AG04450 (cell line): ENCODE measurements around the gene PMP22. TPM values are rescaled to one million over a fixed set of nuclear protein-coding genes. Genes with fewer than 3 reads are reported as not detected.

Experiments used
- CTCF ChIA-PET: fragments of 300-600, 350-600 bp; formaldehyde crosslinking; extraction: SDS; loops from one replicate; lab custom pipeline; 2022; ENCODE audit warnings: antibody characterized with exemption, inconsistent platforms; lab: Charles Lee
- POLR2A ChIA-PET: fragments of 350-600 bp; formaldehyde crosslinking; extraction: SDS; loops from one replicate; lab custom pipeline; 2021; ENCODE audit warnings: antibody characterized with exemption, inconsistent platforms; lab: Yijun Ruan, JAX
- DNase-seq: peaks from one replicate; pipeline ENCODE4 v3.0.0-alpha.2; 2011; ENCODE audit warnings: low read depth, low spot score
- H3K27ac ChIP-seq: one replicate; pipeline ENCODE4 v1.5.1; 2012; ENCODE audit warnings: low read depth, low read length, control low read depth
- H3K27me3 ChIP-seq: one replicate; pipeline ENCODE4 v1.6.0; 2012; ENCODE audit warnings: low read length; ENCODE audit not compliant: control insufficient read depth, insufficient read depth
- H3K4me3 ChIP-seq: 2 replicates; pipeline ENCODE4 v1.5.1; 2011; ENCODE audit warnings: mild to moderate bottlenecking, low read depth, low read length, control low read depth
- H3K9me3 ChIP-seq: 2 replicates; pipeline ENCODE4 v1.5.1; 2012; ENCODE audit warnings: low read length; ENCODE audit not compliant: control insufficient read depth, insufficient read depth
- polyA minus RNA-seq: library from RNA; depleted of rRNA, polyadenylated mRNA; stranded (reverse); fragments of >200 nt; gene quantifications from 2 replicates; pipeline ENCODE4 v1.2.3, GENCODE V29; 2011; rRNA and poly(A)+ RNA removed
- polyA plus RNA-seq: library from polyadenylated mRNA; depleted of rRNA; stranded (reverse); fragments of >200 nt; gene quantifications from 2 replicates; pipeline ENCODE4 v1.2.3, GENCODE V29; 2011; rRNA removed
- TF ChIP-seq, protein P1 (sequence below): IDR thresholded peaks from 2 replicates; pipeline ENCODE4 v1.5.1; 2011; ENCODE audit warnings: low read depth, low read length, control low read depth, inconsistent platforms

PMP22 gene
- polyA plus RNA-seq (204 and 225 TPM in 2 replicates), polyA minus RNA-seq (274 and 352 TPM in 2 replicates)

DNA sequence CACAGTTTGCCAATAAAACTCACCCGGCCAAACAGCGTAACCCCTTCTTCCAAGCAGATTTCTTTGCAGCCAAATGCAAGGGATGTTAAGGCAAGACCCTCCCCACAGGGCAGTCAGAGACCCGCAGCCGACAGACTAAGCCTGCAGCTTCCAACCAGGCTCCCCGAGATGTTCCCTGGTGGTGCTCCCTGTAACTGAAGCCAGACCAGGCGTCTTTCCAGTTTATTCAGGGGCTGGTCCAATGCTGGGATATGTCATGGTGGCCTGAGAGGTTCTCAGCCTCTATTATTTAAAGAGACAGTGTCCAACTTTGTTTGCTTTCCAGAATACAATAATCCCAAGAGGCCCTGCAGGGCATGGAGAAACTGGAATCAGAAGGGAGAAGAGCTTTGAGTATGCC is at the start of gene PMP22:
TSS of gene PMP22 (minus strand) at position 196 of the 400 bp plus-strand sequence. CDS start 4,599 bp downstream, outside the sequence.
- no peak for DNase-seq
- ChIA-PET POLR2A (no interaction called here), CTCF (interaction anchor here (1.0 to 1.5 kb wide), 3 partner anchors 191 to 239 kb away, joined by 3 to 4 read pairs (median 3); no protein-coding TSS in a partner anchor)
- Histone ChIP-seq H3K9me3 (no peaks in the 10 kb centered on the region), H3K27ac (no peak within 1 kb of the TSS), H3K27me3 (peaks cover 7% of the 10 kb centered on the region), H3K4me3 (peak within 1 kb of the TSS; percentile 49)
- TF ChIP-seq, protein P1, sequence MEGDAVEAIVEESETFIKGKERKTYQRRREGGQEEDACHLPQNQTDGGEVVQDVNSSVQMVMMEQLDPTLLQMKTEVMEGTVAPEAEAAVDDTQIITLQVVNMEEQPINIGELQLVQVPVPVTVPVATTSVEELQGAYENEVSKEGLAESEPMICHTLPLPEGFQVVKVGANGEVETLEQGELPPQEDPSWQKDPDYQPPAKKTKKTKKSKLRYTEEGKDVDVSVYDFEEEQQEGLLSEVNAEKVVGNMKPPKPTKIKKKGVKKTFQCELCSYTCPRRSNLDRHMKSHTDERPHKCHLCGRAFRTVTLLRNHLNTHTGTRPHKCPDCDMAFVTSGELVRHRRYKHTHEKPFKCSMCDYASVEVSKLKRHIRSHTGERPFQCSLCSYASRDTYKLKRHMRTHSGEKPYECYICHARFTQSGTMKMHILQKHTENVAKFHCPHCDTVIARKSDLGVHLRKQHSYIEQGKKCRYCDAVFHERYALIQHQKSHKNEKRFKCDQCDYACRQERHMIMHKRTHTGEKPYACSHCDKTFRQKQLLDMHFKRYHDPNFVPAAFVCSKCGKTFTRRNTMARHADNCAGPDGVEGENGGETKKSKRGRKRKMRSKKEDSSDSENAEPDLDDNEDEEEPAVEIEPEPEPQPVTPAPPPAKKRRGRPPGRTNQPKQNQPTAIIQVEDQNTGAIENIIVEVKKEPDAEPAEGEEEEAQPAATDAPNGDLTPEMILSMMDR: no peak

DNA sequence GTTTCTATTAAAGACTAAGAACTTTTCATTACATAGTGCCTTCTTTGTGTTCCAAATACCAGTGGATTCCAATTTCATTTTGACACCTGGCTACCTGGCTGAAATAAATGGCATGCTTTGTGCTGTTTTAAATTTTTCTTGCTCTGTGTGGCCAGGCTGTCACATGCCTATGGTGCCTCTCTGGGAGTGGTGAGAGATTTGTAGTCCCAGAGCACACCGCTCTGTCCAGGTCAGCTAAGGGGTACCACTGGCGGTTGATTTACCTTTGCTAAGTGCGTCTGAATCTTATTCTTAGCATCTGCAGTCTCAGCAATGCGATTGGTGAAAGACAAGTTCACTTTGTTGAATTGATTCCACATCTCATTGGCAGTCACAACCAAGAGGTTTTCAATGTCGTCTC is 46.9 kb upstream of the PMP22 start:
- H3K27ac ChIP-seq: no peak overlapping the region
- H3K27me3 ChIP-seq: peaks cover 15% of the 10 kb centered on the region
- peaks cover 6% of the 10 kb centered on the region for H3K9me3 ChIP-seq
- TF ChIP-seq, protein P1: no peak
- POLR2A ChIA-PET: no interaction called here
- no peak overlapping the region for H3K4me3 ChIP-seq
- CTCF ChIA-PET: no interaction called here
- DNase-seq: no peak

DNA sequence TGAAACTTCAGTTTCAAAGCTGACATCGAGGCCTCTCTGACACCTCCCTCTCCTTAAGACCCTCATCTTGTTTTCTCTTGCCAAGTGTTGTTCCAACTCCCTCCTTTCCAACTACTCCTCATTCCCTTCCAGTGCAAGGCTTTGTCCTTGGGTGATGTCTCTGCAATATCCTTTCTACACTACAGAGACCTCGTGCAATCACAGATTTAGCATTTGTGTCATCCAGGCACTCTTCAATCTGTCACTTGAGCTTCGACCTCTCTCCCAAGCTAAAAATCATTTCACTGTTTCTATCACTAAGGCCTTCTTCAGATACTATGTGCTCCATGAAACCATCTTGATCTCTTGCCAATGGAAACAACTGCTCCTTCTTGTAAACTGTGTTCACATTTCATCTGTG is 44.7 kb upstream of the PMP22 start:
- CTCF ChIA-PET: no interaction called here
- Histone ChIP-seq H3K4me3 (no peak overlapping the region), H3K27ac (no peak overlapping the region), H3K9me3 (peaks cover 6% of the 10 kb centered on the region), H3K27me3 (peaks cover 10% of the 10 kb centered on the region)
- TF ChIP-seq, protein P1: no peak
- no peak for DNase-seq
- POLR2A ChIA-PET: no interaction called here

DNA sequence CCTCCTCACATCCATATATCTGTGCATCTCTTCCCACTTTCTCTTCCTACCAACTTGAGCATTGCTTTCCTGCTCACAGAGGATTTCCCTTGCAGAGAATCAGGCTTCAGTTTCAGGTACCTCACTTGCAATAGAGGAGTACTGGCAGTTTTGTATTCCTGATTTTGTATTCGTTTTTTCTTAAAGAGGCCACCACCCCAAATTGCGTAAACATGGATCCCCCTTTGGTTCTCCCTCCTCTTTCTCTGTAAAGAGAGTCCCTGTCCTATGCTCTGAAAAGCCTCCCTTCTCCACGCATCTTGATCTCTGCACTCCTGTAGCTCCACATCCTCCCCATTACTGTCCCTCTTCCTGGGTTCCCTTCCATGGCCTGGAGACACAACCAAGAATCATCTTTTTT is 44.1 kb upstream of the PMP22 start:
- H3K4me3 ChIP-seq: no peak overlapping the region
- no peak for DNase-seq
- POLR2A ChIA-PET: no interaction called here
- TF ChIP-seq, protein P1: no peak
- CTCF ChIA-PET: no interaction called here
- no peak overlapping the region for H3K27ac ChIP-seq
- peaks cover 5% of the 10 kb centered on the region for H3K27me3 ChIP-seq
- peaks cover 6% of the 10 kb centered on the region for H3K9me3 ChIP-seq

DNA sequence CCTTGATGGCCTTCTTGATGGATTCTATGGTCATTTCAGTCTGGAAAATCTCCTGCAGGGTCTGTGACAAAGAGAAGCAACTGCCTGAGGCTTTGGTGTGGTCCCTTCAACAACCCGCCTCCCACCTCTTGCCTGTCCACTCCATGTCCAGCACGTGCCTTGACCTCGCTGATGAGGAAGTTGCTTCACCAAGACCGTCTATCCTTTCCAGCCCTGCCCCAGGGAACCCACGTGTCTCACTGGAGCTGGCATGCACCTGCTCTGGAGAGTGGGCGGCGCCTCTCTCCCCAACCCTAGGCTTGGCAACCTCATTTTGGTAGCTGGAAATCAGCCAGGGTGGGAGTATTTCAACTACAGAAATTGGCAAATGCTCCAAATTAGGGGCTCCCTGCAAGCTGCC is 43.6 kb upstream of the PMP22 start:
- TF ChIP-seq, protein P1: no peak
- H3K27me3 ChIP-seq: no peaks in the 10 kb centered on the region
- H3K9me3 ChIP-seq: peaks cover 6% of the 10 kb centered on the region
- no peak for DNase-seq
- H3K27ac ChIP-seq: no peak overlapping the region
- ChIA-PET POLR2A (no interaction called here), CTCF (no interaction called here)
- H3K4me3 ChIP-seq: no peak overlapping the region
